GM12872 (cell line): ENCODE measurements around the gene RPL23.

Experiments used
- TF ChIP-seq, protein P1 (sequence below): IDR thresholded peaks from 3 replicates; pipeline ENCODE4 v1.5.1; 2011; ENCODE audit warnings: low read depth, mild to moderate bottlenecking, low read length, moderate library complexity; ENCODE audit not compliant: insufficient read depth

Gene RPL23

DNA sequence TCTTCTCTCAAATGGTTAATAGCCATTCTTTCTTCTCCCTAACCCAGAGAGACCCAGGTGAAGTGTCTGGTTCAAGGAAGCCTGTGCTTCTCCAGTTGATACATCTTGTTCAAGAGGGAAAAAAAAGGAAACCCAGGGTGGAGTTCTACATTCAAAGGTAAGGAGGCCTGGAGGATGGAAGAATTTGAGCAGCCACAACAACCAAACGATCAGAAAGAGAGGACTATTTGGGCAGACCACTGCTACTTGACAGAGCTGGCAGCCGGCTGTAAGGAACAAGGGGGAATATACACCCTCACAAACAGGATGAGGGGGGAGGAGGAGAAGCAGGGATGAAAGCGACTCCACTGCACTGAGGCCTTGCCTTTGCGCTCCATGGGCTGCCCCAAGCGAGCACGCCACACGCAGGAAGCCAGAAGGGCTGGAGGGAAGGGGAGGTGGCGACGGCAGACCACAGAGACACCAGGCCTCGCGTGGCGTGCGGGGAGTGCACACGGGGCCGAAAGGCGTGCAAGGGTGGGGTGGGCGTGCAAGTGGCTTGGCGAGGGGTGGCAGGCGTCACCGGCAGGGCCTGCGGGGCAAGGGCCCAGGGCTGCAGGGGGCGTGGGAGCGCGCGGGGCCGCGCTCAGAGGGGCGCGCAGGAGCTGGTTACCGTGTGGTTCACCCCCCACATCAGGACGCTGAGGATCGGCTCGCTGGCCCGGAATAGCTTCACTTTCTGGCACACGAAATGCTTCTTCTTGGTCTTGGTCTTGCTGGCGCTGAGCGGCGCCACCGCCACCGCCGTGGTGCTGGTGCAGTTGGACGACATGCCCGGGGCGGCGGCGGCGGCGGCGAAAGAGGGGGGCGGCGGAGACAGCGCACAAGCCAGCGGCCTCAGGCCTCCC, 54.7 kb downstream of the RPL23 start:
- TF ChIP-seq, protein P1, sequence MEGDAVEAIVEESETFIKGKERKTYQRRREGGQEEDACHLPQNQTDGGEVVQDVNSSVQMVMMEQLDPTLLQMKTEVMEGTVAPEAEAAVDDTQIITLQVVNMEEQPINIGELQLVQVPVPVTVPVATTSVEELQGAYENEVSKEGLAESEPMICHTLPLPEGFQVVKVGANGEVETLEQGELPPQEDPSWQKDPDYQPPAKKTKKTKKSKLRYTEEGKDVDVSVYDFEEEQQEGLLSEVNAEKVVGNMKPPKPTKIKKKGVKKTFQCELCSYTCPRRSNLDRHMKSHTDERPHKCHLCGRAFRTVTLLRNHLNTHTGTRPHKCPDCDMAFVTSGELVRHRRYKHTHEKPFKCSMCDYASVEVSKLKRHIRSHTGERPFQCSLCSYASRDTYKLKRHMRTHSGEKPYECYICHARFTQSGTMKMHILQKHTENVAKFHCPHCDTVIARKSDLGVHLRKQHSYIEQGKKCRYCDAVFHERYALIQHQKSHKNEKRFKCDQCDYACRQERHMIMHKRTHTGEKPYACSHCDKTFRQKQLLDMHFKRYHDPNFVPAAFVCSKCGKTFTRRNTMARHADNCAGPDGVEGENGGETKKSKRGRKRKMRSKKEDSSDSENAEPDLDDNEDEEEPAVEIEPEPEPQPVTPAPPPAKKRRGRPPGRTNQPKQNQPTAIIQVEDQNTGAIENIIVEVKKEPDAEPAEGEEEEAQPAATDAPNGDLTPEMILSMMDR: no peak
